ENCODE results near the gene CCDC112.

CCDC112 gene

DNA sequence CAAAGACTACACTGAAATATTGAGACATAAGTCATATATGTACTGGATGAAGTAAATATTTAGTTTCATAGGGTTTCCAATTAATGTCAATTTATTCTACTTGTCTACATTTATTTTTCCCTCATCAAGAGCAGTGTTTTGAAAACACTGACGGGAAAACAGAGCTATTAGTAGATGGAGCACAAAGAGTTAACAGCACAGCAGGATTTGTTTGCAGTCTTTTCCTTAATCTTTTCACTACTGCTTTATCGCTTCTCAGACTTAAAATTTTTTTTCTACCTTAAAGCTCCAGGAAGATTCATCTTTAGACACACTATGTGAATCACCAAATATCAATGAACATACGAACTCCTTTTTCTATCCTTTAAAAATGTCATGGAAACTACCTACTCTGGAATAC is 59.4 kb downstream of the CCDC112 start:
- Mint-ChIP-seq H3K4me3 (no peak overlapping the region), H3K27ac (no peak overlapping the region), H3K9me3 (no peaks in the 10 kb centered on the region), H3K27me3 (ENCODE audit: low read depth, poor library complexity) (no peaks in the 10 kb centered on the region), H3K36me3 (ENCODE audit: low read depth) (peaks cover 16% of the 10 kb centered on the region), H3K4me1 (no peaks in the 10 kb centered on the region)
- TF ChIP-seq, protein P1, sequence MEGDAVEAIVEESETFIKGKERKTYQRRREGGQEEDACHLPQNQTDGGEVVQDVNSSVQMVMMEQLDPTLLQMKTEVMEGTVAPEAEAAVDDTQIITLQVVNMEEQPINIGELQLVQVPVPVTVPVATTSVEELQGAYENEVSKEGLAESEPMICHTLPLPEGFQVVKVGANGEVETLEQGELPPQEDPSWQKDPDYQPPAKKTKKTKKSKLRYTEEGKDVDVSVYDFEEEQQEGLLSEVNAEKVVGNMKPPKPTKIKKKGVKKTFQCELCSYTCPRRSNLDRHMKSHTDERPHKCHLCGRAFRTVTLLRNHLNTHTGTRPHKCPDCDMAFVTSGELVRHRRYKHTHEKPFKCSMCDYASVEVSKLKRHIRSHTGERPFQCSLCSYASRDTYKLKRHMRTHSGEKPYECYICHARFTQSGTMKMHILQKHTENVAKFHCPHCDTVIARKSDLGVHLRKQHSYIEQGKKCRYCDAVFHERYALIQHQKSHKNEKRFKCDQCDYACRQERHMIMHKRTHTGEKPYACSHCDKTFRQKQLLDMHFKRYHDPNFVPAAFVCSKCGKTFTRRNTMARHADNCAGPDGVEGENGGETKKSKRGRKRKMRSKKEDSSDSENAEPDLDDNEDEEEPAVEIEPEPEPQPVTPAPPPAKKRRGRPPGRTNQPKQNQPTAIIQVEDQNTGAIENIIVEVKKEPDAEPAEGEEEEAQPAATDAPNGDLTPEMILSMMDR (IDR thresholded peaks at IDR 0.05): no peak
- no peak for DNase-seq

DNA sequence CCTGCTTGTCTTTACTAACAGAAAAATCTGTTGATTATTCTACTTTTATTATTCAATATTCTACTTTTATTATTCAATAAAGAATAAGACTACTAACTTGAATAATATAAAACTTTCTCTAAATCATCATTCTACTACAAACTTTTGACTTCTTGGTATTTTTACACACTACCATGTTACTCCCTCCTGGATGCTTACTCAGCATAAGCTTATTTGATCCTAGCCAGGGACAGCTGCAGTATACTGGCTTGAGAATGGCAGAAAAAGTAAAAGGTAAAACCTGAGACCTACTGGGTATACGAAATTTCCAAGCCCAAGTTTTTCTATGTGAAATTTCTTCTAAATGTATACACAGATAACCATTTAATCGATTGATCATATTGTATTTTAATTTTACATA is 59.9 kb downstream of the CCDC112 start:
- H3K9me3 Mint-ChIP-seq: no peaks in the 10 kb centered on the region
- H3K36me3 Mint-ChIP-seq (ENCODE audit: low read depth): peaks cover 19% of the 10 kb centered on the region
- no peak overlapping the region for H3K27ac Mint-ChIP-seq
- DNase-seq: no peak
- no peaks in the 10 kb centered on the region for H3K4me1 Mint-ChIP-seq
- TF ChIP-seq, protein P1 (IDR thresholded peaks at IDR 0.05): no peak
- H3K27me3 Mint-ChIP-seq (ENCODE audit: low read depth, poor library complexity): no peaks in the 10 kb centered on the region
- no peak overlapping the region for H3K4me3 Mint-ChIP-seq

DNA sequence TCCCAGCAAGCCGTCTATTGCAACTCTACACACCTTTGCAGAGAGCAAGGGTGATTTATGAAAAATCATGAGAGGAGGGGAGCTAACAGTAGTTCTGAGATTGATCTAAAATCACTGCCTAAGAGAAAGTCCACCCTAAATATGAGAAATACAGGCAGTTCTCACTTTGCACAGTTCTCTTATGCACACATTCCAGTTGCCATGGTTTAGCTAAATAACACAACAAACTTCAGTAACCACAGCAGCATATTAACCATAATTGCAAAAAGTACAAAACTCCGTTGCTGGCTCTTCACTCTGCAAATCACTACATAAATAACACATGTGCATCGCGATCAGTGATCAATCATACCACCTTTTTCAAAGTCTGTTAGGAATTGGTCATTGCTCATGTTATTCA is 64.9 kb downstream of the CCDC112 start:
- TF ChIP-seq, protein P1 (IDR thresholded peaks at IDR 0.05): no peak
- H3K27ac Mint-ChIP-seq: no peak overlapping the region
- H3K27me3 Mint-ChIP-seq (ENCODE audit: low read depth, poor library complexity): no peaks in the 10 kb centered on the region
- H3K36me3 Mint-ChIP-seq (ENCODE audit: low read depth): peaks cover 37% of the 10 kb centered on the region
- H3K4me3 Mint-ChIP-seq: no peak overlapping the region
- DNase-seq: no peak
- H3K4me1 Mint-ChIP-seq: peaks cover 12% of the 10 kb centered on the region
- H3K9me3 Mint-ChIP-seq: no peaks in the 10 kb centered on the region

DNA sequence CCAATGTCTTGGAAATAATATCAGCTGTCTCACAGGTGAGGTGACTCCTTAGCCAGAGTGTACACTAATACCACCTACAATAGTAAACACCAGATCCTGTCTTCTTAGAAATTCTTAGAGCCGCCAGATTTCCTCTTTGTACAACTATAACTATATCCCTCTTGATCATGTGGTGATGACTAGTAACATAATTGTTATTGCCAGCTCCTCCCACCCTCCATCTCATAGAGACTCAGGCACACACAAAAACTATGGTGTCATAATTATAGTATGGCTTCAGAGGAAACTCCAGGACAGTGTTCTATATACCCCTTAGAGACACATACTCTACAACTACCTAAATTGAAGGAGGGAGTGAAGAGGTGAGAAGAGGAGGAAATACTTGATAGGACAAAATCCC is 66.8 kb downstream of the CCDC112 start:
- peaks cover 15% of the 10 kb centered on the region for H3K4me1 Mint-ChIP-seq
- DNase-seq: no peak
- H3K4me3 Mint-ChIP-seq: no peak overlapping the region
- TF ChIP-seq, protein P1 (IDR thresholded peaks at IDR 0.05): no peak
- no peaks in the 10 kb centered on the region for H3K27me3 Mint-ChIP-seq (ENCODE audit: low read depth, poor library complexity)
- H3K27ac Mint-ChIP-seq: no peak overlapping the region
- H3K36me3 Mint-ChIP-seq (ENCODE audit: low read depth): peaks cover 31% of the 10 kb centered on the region
- no peaks in the 10 kb centered on the region for H3K9me3 Mint-ChIP-seq

DNA sequence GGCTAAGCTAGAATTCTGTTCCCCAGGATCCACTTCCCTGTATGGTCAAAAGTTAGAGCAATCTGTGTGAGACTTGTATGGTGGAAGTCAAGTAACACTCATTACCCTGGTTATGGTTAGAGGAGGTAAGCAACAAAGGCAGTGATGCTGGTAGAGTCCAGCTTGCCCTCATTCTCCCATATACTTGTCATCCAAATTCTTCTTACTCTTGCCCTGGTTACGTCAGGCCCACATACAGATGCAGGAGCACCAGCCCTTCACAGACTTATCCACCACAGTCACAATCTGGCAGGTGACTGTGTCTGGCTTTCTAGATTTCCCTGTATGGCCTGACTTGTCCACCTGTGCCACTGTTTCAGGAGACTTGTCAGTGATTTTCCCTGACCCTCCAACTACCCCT is 69.2 kb downstream of the CCDC112 start:
- Mint-ChIP-seq H3K4me1 (peaks cover 15% of the 10 kb centered on the region), H3K27ac (no peak overlapping the region), H3K9me3 (no peaks in the 10 kb centered on the region), H3K27me3 (ENCODE audit: low read depth, poor library complexity) (no peaks in the 10 kb centered on the region), H3K4me3 (no peak overlapping the region), H3K36me3 (ENCODE audit: low read depth) (peaks cover 38% of the 10 kb centered on the region)
- DNase-seq: no peak
- TF ChIP-seq, protein P1 (IDR thresholded peaks at IDR 0.05): no peak
